OCI-LY7 (cell line): ENCODE data around the gene FIGLA. TPM values are rescaled to one million over a fixed set of nuclear protein-coding genes. Genes with fewer than 3 reads are reported as not detected.
"Not testable (repeated sequence)": the region's sequence is repeated elsewhere in the genome, so short reads cannot be mapped to it uniquely, and the experiment has no call there.

Experiments used
- BruUV-seq: library from RNA; stranded (reverse); fragments of 400-500 nt; replicated peaks from 2 replicates; lab custom pipeline; 2021; lab: Mats Ljungman, UMichigan
- CTCF ChIA-PET: fragments of 300-600 bp; sonication (Branson Sonifier 250); formaldehyde crosslinking; loops from one replicate; lab custom pipeline; 2022; ENCODE audit warnings: antibody characterized with exemption; ENCODE audit not compliant: unreplicated experiment; lab: Charles Lee
- POLR2A ChIA-PET: fragments of 300-600 bp; sonication (Branson Sonifier 250); formaldehyde crosslinking; loops from one replicate; lab custom pipeline; 2022; ENCODE audit warnings: antibody characterized with exemption; lab: Charles Lee
- DNase-seq: peaks from one replicate; pipeline ENCODE4 v3.0.0-alpha.2; 2015; ENCODE audit warnings: low spot score
- H2AFZ ChIP-seq: fragments of 200-600 bp; sonication (generic), shearing (Covaris generic); 2 replicates; pipeline ENCODE4 v1.6.1; 2014; ENCODE audit warnings: mild to moderate bottlenecking, antibody characterized with exemption, low read length, moderate library complexity
- H3K27ac ChIP-seq: fragments of 200-600 bp; sonication (generic); 2 replicates; pipeline ENCODE4 v1.5.1; 2014; ENCODE audit warnings: mixed run types, low read depth, mild to moderate bottlenecking, moderate library complexity, low read length, inconsistent platforms; ENCODE audit not compliant: poor library complexity, severe bottlenecking
- H3K36me3 ChIP-seq: fragments of 200-600 bp; sonication (generic); 2 replicates; pipeline ENCODE4 v1.6.1; 2014; ENCODE audit warnings: mild to moderate bottlenecking, antibody characterized with exemption, low read length, moderate library complexity, mixed read lengths; ENCODE audit not compliant: insufficient read depth
- H3K4me1 ChIP-seq: fragments of 200-600 bp; sonication (generic); 2 replicates; pipeline ENCODE4 v1.5.1; 2014; ENCODE audit warnings: mild to moderate bottlenecking, low read length; ENCODE audit not compliant: insufficient read depth, poor library complexity, severe bottlenecking
- H3K4me2 ChIP-seq: fragments of 200-600 bp; sonication (generic); 2 replicates; pipeline ENCODE4 v1.6.1; 2014; ENCODE audit warnings: mild to moderate bottlenecking, low read length
- H3K4me3 ChIP-seq: fragments of 200-600 bp; sonication (generic); 2 replicates; pipeline ENCODE4 v1.5.1; 2014; ENCODE audit warnings: mild to moderate bottlenecking, low read depth, low read length; ENCODE audit not compliant: poor library complexity, severe bottlenecking
- H3K79me2 ChIP-seq: fragments of 200-600 bp; sonication (generic); 2 replicates; pipeline ENCODE4 v1.6.1; 2016; ENCODE audit warnings: low read depth, mild to moderate bottlenecking, low read length, moderate library complexity, mixed read lengths; ENCODE audit not compliant: insufficient read depth
- H3K9me2 ChIP-seq: fragments of 200-600 bp; sonication (generic); 2 replicates; pipeline ENCODE4 v1.6.1; 2016; ENCODE audit warnings: mild to moderate bottlenecking, low read length, mixed read lengths; ENCODE audit not compliant: insufficient read depth
- H3K9me3 ChIP-seq: fragments of 200-600 bp; sonication (generic); 2 replicates; pipeline ENCODE4 v1.6.1; 2014; ENCODE audit warnings: mild to moderate bottlenecking, mixed run types, low read length, mixed read lengths
- H4K20me1 ChIP-seq: fragments of 200-600 bp; sonication (generic); 2 replicates; pipeline ENCODE4 v1.6.1; 2014; ENCODE audit warnings: mild to moderate bottlenecking, antibody characterized with exemption, low read length, moderate library complexity, mixed read lengths; ENCODE audit not compliant: insufficient read depth
- CTCF ChIP-seq: fragments of 200-600 bp; sonication (generic); conservative IDR thresholded peaks from 2 replicates; pipeline ENCODE4 v1.5.1; 2014; ENCODE audit warnings: mild to moderate bottlenecking, antibody characterized with exemption, low read length, moderate library complexity, mixed read lengths
- EZH2phosphoT487 ChIP-seq: fragments of 200-600 bp; sonication (generic); IDR thresholded peaks from 2 replicates; pipeline ENCODE4 v1.6.1; 2018; ENCODE audit warnings: low read depth, borderline replicate concordance, mild to moderate bottlenecking, mixed run types, antibody characterized with exemption, low read length, moderate library complexity, mixed read lengths
- intact Hi-C: fragments of 100-400 bp; cut with micrococcal nuclease; formaldehyde crosslinking; loops from one replicate; pipeline ENCODE4 v1.10.0; 2022; ENCODE audit not compliant: unreplicated experiment
- total RNA-seq, 2 experiments: library from RNA; depleted of rRNA in 1 of 2; stranded (reverse); fragments of >200 nt in 1 of 2; shearing (Covaris generic) in 1 of 2; gene quantifications; 2 replicates each; pipeline ENCODE4 v1.2.3, GENCODE V29; 2014 to 2022

The FIGLA gene
- total RNA-seq, 2 experiments from 2014 or later = not detected

- Histone ChIP-seq H3K36me3 (no peaks in the 10 kb centered on the region), H3K9me3 (no peaks in the 10 kb centered on the region), H3K79me2 (no peaks in the 10 kb centered on the region), H3K9me2 (no peaks in the 10 kb centered on the region), H3K4me2 (no peak overlapping the region), H4K20me1 (no peaks in the 10 kb centered on the region), H2AFZ (no peak overlapping the region), H3K27ac (no peak overlapping the region), H3K4me3 (no peak overlapping the region), H3K4me1 (no peaks in the 10 kb centered on the region)
- TF ChIP-seq EZH2phosphoT487 (no peak), CTCF (no peak)
- CTCF ChIA-PET = no interaction called here
- no TSS peak for BruUV-seq
- POLR2A ChIA-PET = interaction anchor here (0.7 kb wide), 1 partner anchor 9 kb away, joined by 8 read pairs; no protein-coding TSS in a partner anchor
- intact Hi-C loops = no loop called here
- DNase-seq = no peak
Observed at GRCh38 chr2:70801607-70802263, 11.3 kb upstream of the FIGLA start.

GRCh38 chr2:70799706-70800105, 9.3 kb upstream of the FIGLA start:
- H3K4me3 ChIP-seq = no peak overlapping the region
- BruUV-seq = no TSS peak
- no peaks in the 10 kb centered on the region for H3K36me3 ChIP-seq
- intact Hi-C loops = no loop called here
- H3K9me2 ChIP-seq = no peaks in the 10 kb centered on the region
- H4K20me1 ChIP-seq = no peaks in the 10 kb centered on the region
- DNase-seq = no peak
- H3K79me2 ChIP-seq = no peaks in the 10 kb centered on the region
- TF ChIP-seq CTCF = no peak
- TF ChIP-seq EZH2phosphoT487 = no peak
- H3K4me1 ChIP-seq = no peaks in the 10 kb centered on the region
- POLR2A ChIA-PET = interaction anchor here (0.6 kb wide), 1 partner anchor 33 kb away, joined by 3 read pairs; no protein-coding TSS in a partner anchor
- no peak overlapping the region for H3K4me2 ChIP-seq
- no peak overlapping the region for H3K27ac ChIP-seq
- CTCF ChIA-PET = no interaction called here
- H2AFZ ChIP-seq = no peak overlapping the region
- H3K9me3 ChIP-seq = no peaks in the 10 kb centered on the region

- H3K9me2 ChIP-seq, POLR2A ChIA-PET, H3K36me3 ChIP-seq, BruUV-seq, intact Hi-C loops, DNase-seq, H2AFZ ChIP-seq, H3K9me3 ChIP-seq, H3K79me2 ChIP-seq, H3K27ac ChIP-seq, H3K4me2 ChIP-seq, H3K4me1 ChIP-seq, H3K4me3 ChIP-seq, CTCF ChIA-PET, H4K20me1 ChIP-seq: not testable (repeated sequence)
Observed at GRCh38 chr2:70797996-70798395, 7.6 kb upstream of the FIGLA start.
